ENCODE results near the gene METTL25.

Gene METTL25

GRCh38 chr12:82522762-82523161 is 164.4 kb downstream of the METTL25 start:
- no peaks in the 10 kb centered on the region for H3K4me1 Mint-ChIP-seq
- H3K36me3 Mint-ChIP-seq (ENCODE audit: insufficient read depth): no peaks in the 10 kb centered on the region
- no peak overlapping the region for H3K27ac Mint-ChIP-seq (ENCODE audit: low read depth)
- no peak for ATAC-seq (replicated peaks; ENCODE audit: extremely low read depth, poor library complexity, severe bottlenecking)
- H3K27me3 Mint-ChIP-seq: peaks cover 10% of the 10 kb centered on the region
- no peak for DNase-seq (ENCODE audit: low spot score in 2 of 2)
- no peak overlapping the region for H3K4me3 Mint-ChIP-seq
- H3K9me3 Mint-ChIP-seq: no peaks in the 10 kb centered on the region

DNA sequence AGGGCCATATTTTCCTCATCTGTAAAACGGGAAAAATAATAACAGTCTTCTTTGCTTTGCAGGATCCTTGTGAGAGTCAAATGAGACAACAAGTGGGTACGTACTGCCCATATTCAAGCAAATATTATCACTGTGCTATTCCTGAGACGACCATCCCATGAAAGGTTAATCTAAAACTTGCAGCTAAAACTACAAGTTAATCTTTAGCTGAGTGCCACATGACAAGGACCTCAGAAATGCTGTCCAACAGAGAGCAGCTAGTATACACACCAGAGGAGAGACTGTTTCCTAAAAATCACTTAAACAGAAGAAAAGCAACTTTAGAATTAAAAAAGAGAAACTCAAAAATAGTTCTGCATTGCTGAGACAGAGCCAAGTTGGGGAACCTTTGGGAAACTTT is 165.7 kb downstream of the METTL25 start:
- ATAC-seq (replicated peaks; ENCODE audit: extremely low read depth, poor library complexity, severe bottlenecking) (no peak), DNase-seq (ENCODE audit: low spot score in 2 of 2) (no peak)
- Mint-ChIP-seq H3K9me3 (no peaks in the 10 kb centered on the region), H3K4me3 (no peak overlapping the region), H3K36me3 (ENCODE audit: insufficient read depth) (no peaks in the 10 kb centered on the region), H3K4me1 (no peaks in the 10 kb centered on the region), H3K27me3 (peaks cover 10% of the 10 kb centered on the region), H3K27ac (ENCODE audit: low read depth) (no peak overlapping the region)

DNA sequence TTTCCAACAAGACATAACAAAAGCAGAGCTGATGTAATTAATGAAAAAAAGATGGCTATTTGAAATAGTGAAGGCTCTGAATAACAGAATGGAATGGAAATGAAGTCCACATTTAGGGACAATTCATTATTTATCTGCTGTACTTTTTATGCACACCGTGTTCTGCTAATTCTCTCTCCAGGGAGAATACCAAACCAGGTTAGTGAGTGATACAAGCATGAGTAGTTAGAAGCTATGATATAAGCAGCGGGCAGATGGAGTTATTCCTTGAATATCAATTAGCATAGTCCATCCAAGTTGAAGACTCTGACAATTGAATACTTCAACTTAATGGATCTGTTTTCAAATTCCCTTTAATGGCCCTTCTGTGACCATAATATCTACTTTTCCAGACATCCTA is 166.3 kb downstream of the METTL25 start:
- ATAC-seq (replicated peaks; ENCODE audit: extremely low read depth, poor library complexity, severe bottlenecking) (no peak), DNase-seq (ENCODE audit: low spot score in 2 of 2) (no peak)
- Mint-ChIP-seq H3K36me3 (ENCODE audit: insufficient read depth) (no peaks in the 10 kb centered on the region), H3K27me3 (peaks cover 10% of the 10 kb centered on the region), H3K27ac (ENCODE audit: low read depth) (no peak overlapping the region), H3K9me3 (no peaks in the 10 kb centered on the region), H3K4me3 (no peak overlapping the region), H3K4me1 (no peaks in the 10 kb centered on the region)

DNA sequence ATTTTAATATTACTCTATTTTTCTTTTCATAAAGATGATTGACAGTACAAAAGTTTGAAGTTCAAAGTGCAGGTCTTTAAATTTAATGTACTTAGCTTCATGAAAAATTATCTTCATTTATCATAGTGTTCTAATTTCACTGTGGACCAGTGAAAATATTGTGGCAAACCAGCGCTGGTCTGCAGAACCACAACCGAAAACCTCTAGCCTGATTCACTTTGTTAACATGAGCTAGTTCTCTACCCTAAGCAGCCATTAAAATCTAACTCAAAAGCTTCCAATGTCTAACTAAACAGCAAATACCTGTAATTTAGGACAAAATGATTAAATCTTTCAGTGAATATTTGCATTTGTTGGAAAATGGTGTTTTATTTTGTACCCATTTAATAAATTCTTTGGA is 167.3 kb downstream of the METTL25 start:
- DNase-seq (ENCODE audit: low spot score in 2 of 2) (no peak), ATAC-seq (replicated peaks; ENCODE audit: extremely low read depth, poor library complexity, severe bottlenecking) (no peak)
- H3K27ac Mint-ChIP-seq (ENCODE audit: low read depth): no peak overlapping the region
- H3K4me3 Mint-ChIP-seq: no peak overlapping the region
- no peaks in the 10 kb centered on the region for H3K36me3 Mint-ChIP-seq (ENCODE audit: insufficient read depth)
- no peaks in the 10 kb centered on the region for H3K4me1 Mint-ChIP-seq
- H3K9me3 Mint-ChIP-seq: no peaks in the 10 kb centered on the region
- peaks cover 10% of the 10 kb centered on the region for H3K27me3 Mint-ChIP-seq

GRCh38 chr12:82527165-82527780 is 168.9 kb downstream of the METTL25 start:
- Mint-ChIP-seq H3K27me3 (peaks cover 10% of the 10 kb centered on the region), H3K36me3 (ENCODE audit: insufficient read depth) (no peaks in the 10 kb centered on the region), H3K9me3 (no peaks in the 10 kb centered on the region), H3K4me3 (no peak overlapping the region), H3K27ac (ENCODE audit: low read depth) (no peak overlapping the region), H3K4me1 (no peaks in the 10 kb centered on the region)
- DNase-seq (ENCODE audit: low spot score in 2 of 2) (no peak), ATAC-seq (replicated peaks; ENCODE audit: extremely low read depth, poor library complexity, severe bottlenecking) (no peak)

Data from central memory CD8-positive, alpha-beta T cell (primary cell).